Measurements from ENCODE around the gene ATRNL1. TPM values are rescaled to one million over a fixed set of nuclear protein-coding genes. Genes with fewer than 3 reads are reported as not detected.
A peak's percentile ranks its signal among the peaks of the same experiment; 100 is the strongest.

Gene ATRNL1
- total RNA-seq, 1 donor from 2014 or later = 66.0 TPM

DNA sequence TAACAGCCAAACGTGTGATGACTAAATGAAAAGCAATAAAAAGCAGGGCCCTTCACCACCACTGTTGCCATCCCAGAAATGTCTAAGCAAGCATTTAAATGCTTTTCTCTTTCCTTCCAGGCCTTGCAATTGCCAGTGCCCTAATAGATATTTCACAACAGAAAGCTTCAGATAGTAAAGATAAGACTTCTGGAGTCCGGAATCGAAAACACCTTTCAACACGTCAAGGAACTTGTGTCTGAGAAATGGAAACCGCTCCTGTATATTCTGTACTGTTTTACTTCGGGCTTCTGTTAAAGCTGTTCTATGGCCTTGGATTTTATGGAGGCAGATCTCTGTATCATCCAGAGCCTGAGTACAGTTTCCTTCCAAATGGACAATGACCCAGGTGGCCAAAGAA lies 851.4 kb downstream of the ATRNL1 start:
- no peak for TF ChIP-seq CTCF (IDR thresholded peaks at IDR 0.05)
- DNase-seq (ENCODE audit: low spot score) = no peak
- peaks cover 3% of the 10 kb centered on the region for H3K9me3 Mint-ChIP-seq (ENCODE audit: low read depth)
- H3K27me3 Mint-ChIP-seq (ENCODE audit: low read depth) = no peaks in the 10 kb centered on the region
- peaks cover 62% of the 10 kb centered on the region for H3K4me1 Mint-ChIP-seq (ENCODE audit: low read depth)
- H3K27ac Mint-ChIP-seq (ENCODE audit: unreplicated experiment) = no peak overlapping the region
- no peak overlapping the region for H3K4me3 Mint-ChIP-seq (ENCODE audit: unreplicated experiment)
- no peaks in the 10 kb centered on the region for H3K36me3 Mint-ChIP-seq (ENCODE audit: low read depth)

DNA sequence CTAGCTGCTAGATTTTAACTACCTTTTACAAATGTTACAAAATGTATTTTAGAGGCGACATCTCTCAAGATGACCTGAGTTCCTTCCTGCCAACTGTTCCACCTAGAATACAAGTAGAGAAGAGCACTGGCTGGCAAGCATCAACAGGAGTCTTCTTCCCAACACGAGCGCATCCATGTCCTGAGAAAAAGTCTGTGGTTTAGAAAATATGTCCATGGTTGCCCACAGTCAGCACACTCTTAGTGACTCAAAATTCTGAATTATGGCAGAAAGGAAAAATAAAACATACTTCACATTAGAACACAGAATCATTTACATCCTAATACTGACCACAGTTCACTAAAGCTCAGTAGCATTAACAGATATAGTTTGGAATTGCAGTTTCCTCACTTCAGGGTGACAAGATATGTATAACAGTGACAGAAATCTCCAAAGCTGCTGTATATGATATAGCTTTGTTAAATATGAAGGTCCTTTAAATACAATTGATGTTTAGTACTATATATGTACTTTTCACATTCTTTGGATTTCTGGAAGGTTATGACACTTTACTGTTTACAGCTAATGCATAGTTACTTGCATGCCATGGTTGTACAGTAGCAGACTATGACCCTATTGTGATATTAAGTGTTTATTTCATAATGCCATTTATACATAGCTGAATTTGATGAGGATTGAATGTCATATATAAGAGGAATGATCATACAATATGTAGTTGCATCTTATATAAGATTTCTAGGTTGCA lies 852.7 kb downstream of the ATRNL1 start:
- Mint-ChIP-seq H3K9me3 (ENCODE audit: low read depth) (no peaks in the 10 kb centered on the region), H3K27me3 (ENCODE audit: low read depth) (no peaks in the 10 kb centered on the region), H3K36me3 (ENCODE audit: low read depth) (no peaks in the 10 kb centered on the region), H3K27ac (ENCODE audit: unreplicated experiment) (peak overlapping the region; percentile 74), H3K4me3 (ENCODE audit: unreplicated experiment) (no peak overlapping the region), H3K4me1 (ENCODE audit: low read depth) (peaks cover 70% of the 10 kb centered on the region)
- TF ChIP-seq CTCF (IDR thresholded peaks at IDR 0.05) = no peak
- no peak for DNase-seq (ENCODE audit: low spot score)

- TF ChIP-seq CTCF (IDR thresholded peaks at IDR 0.05) = no peak
- DNase-seq (ENCODE audit: low spot score) = no peak
- Mint-ChIP-seq H3K4me3 (ENCODE audit: unreplicated experiment) (no peak overlapping the region), H3K4me1 (ENCODE audit: low read depth) (peaks cover 71% of the 10 kb centered on the region), H3K36me3 (ENCODE audit: low read depth) (no peaks in the 10 kb centered on the region), H3K27ac (ENCODE audit: unreplicated experiment) (peak overlapping the region; percentile 57), H3K27me3 (ENCODE audit: low read depth) (no peaks in the 10 kb centered on the region), H3K9me3 (ENCODE audit: low read depth) (no peaks in the 10 kb centered on the region)
Measured at GRCh38 chr10:115947104-115947503, 853.9 kb downstream of the ATRNL1 start.

DNA sequence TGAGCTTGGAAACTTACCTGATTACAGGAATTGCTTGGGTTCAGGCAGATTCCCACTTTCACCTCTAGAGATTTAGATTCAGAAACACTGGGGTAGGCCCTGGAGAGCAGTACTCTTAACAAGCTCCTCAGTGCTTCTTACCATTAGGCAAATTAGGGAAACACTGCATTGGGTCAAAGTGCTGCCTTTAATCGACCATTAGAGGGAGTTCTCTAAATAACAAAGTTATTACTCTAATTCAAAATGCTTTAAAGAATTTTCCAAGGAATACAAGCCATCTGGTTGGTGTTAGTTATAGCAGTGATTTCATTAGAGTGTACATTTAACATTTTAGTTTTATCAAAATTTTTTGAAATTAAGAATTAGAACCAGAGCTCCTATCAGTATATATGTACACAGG lies 855.3 kb downstream of the ATRNL1 start:
- Mint-ChIP-seq H3K4me3 (ENCODE audit: unreplicated experiment) (no peak overlapping the region), H3K27me3 (ENCODE audit: low read depth) (no peaks in the 10 kb centered on the region), H3K36me3 (ENCODE audit: low read depth) (no peaks in the 10 kb centered on the region), H3K27ac (ENCODE audit: unreplicated experiment) (no peak overlapping the region), H3K9me3 (ENCODE audit: low read depth) (no peaks in the 10 kb centered on the region), H3K4me1 (ENCODE audit: low read depth) (peaks cover 71% of the 10 kb centered on the region)
- DNase-seq (ENCODE audit: low spot score) = no peak
- TF ChIP-seq CTCF (IDR thresholded peaks at IDR 0.05) = peak; percentile 74

DNA sequence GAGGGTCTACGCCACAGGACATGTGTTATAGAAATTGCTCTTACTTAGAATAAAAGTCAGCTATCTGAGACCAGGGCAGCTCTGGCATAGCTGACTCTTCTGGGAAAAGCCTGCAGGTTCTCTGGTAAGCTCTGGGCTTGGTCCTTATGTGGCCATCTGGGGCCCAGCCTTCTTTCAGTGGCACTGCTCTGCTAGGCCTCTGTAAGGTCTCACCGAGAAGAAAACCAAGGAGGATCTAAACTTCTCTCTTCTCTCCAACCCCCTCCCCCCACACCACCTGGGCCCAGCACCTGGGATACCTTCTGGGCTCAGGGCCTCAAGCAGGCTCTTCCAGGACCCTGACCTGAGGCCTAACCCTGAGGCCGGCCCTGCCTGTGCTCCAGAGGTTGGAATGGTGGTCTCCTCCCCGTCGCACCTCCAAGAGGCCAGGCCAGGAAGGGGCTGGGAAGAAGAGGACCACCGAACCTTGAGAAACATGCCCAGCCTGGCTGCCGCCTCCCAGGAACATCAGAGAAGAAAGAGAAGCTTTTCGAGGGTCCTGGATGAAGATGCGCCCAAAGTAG lies 856.2 kb downstream of the ATRNL1 start:
- H3K27ac Mint-ChIP-seq (ENCODE audit: unreplicated experiment) = no peak overlapping the region
- no peaks in the 10 kb centered on the region for H3K27me3 Mint-ChIP-seq (ENCODE audit: low read depth)
- H3K9me3 Mint-ChIP-seq (ENCODE audit: low read depth) = no peaks in the 10 kb centered on the region
- TF ChIP-seq CTCF (IDR thresholded peaks at IDR 0.05) = no peak
- H3K4me1 Mint-ChIP-seq (ENCODE audit: low read depth) = peaks cover 71% of the 10 kb centered on the region
- no peak overlapping the region for H3K4me3 Mint-ChIP-seq (ENCODE audit: unreplicated experiment)
- no peak for DNase-seq (ENCODE audit: low spot score)
- H3K36me3 Mint-ChIP-seq (ENCODE audit: low read depth) = no peaks in the 10 kb centered on the region
